Measurements from ENCODE around the gene ADPRS.

ADPRS gene

GRCh38 chr1:36081926-36082485 lies 6.7 kb upstream of the ADPRS start:
- Histone ChIP-seq H3K27me3 (ENCODE audit: insufficient read depth, low read length) (peaks cover 5% of the 10 kb centered on the region; the same call in 1 of the 2 replicates), H3K9ac (ENCODE audit: low read length) (no peak overlapping the region), H3K4me1 (ENCODE audit: insufficient read depth, low read length, severe bottlenecking) (peaks cover 9% of the 10 kb centered on the region), H3F3A (ENCODE audit: insufficient read depth, low read length) (no peaks in the 10 kb centered on the region), H3K36me3 (ENCODE audit: insufficient read depth, low read length) (no peaks in the 10 kb centered on the region), H3K27ac (ENCODE audit: low read depth, low read length, poor library complexity, severe bottlenecking) (no peak overlapping the region), H3K9me3 (ENCODE audit: low read length) (no peaks in the 10 kb centered on the region), H2AFZ (ENCODE audit: low read length) (no peak overlapping the region), H4K20me1 (ENCODE audit: insufficient read depth, low read length) (no peaks in the 10 kb centered on the region), H3K4me3 (ENCODE audit: low read depth, low read length, poor library complexity, severe bottlenecking) (no peak overlapping the region), H3K4me2 (ENCODE audit: low read length) (no peak overlapping the region), H3K9me2 (ENCODE audit: low read depth, low read length) (no peaks in the 10 kb centered on the region), H3K79me2 (ENCODE audit: insufficient read depth, low read length) (no peaks in the 10 kb centered on the region)
- TF ChIP-seq EZH2 (IDR thresholded peaks at IDR 0.05; ENCODE audit: borderline replicate concordance, low read length) (no peak), CTCF (IDR thresholded peaks at IDR 0.05; ENCODE audit: low read length) (peak; percentile 10; the same call in 1 of the 2 replicates)

GRCh38 chr1:36083219-36083618 lies 5.5 kb upstream of the ADPRS start:
- Histone ChIP-seq H3F3A (ENCODE audit: insufficient read depth, low read length) (no peaks in the 10 kb centered on the region), H4K20me1 (ENCODE audit: insufficient read depth, low read length) (no peaks in the 10 kb centered on the region), H3K4me2 (ENCODE audit: low read length) (no peak overlapping the region), H3K9me2 (ENCODE audit: low read depth, low read length) (no peaks in the 10 kb centered on the region), H3K9ac (ENCODE audit: low read length) (no peak overlapping the region), H3K4me3 (ENCODE audit: low read depth, low read length, poor library complexity, severe bottlenecking) (no peak overlapping the region), H3K27me3 (ENCODE audit: insufficient read depth, low read length) (peaks cover 5% of the 10 kb centered on the region; the same call in 1 of the 2 replicates), H2AFZ (ENCODE audit: low read length) (no peak overlapping the region), H3K27ac (ENCODE audit: low read depth, low read length, poor library complexity, severe bottlenecking) (no peak overlapping the region), H3K9me3 (ENCODE audit: low read length) (no peaks in the 10 kb centered on the region), H3K79me2 (ENCODE audit: insufficient read depth, low read length) (no peaks in the 10 kb centered on the region), H3K4me1 (ENCODE audit: insufficient read depth, low read length, severe bottlenecking) (peaks cover 13% of the 10 kb centered on the region), H3K36me3 (ENCODE audit: insufficient read depth, low read length) (no peaks in the 10 kb centered on the region)
- TF ChIP-seq CTCF (IDR thresholded peaks at IDR 0.05; ENCODE audit: low read length) (no peak), EZH2 (IDR thresholded peaks at IDR 0.05; ENCODE audit: borderline replicate concordance, low read length) (no peak)

GRCh38 chr1:36083635-36084496 lies 4.8 kb upstream of the ADPRS start, which contains the start of gene TEKT2:
TSS of gene TEKT2 (plus strand) at chr1:36084094. CDS start at chr1:36084922, 828 bp downstream.
- TF ChIP-seq EZH2 (IDR thresholded peaks at IDR 0.05; ENCODE audit: borderline replicate concordance, low read length) (no peak), CTCF (IDR thresholded peaks at IDR 0.05; ENCODE audit: low read length) (no peak)
- H3K27ac ChIP-seq (ENCODE audit: low read depth, low read length, poor library complexity, severe bottlenecking): no peak within 1 kb of the TSS
- peaks cover 5% of the 10 kb centered on the region; the same call in 1 of the 2 replicates for H3K27me3 ChIP-seq (ENCODE audit: insufficient read depth, low read length)
- peak within 1 kb of the TSS; percentile 66 for H3K4me2 ChIP-seq (ENCODE audit: low read length)
- peaks cover 16% of the 10 kb centered on the region for H3K4me1 ChIP-seq (ENCODE audit: insufficient read depth, low read length, severe bottlenecking)
- peak within 1 kb of the TSS; percentile 49 for H3K4me3 ChIP-seq (ENCODE audit: low read depth, low read length, poor library complexity, severe bottlenecking)
- no peak within 1 kb of the TSS for H2AFZ ChIP-seq (ENCODE audit: low read length)
- H3K9me3 ChIP-seq (ENCODE audit: low read length): no peaks in the 10 kb centered on the region
- no peaks in the 10 kb centered on the region for H3F3A ChIP-seq (ENCODE audit: insufficient read depth, low read length)
- H3K9ac ChIP-seq (ENCODE audit: low read length): peak within 1 kb of the TSS; percentile 9; the same call in 1 of the 2 replicates
- H3K79me2 ChIP-seq (ENCODE audit: insufficient read depth, low read length): no peaks in the 10 kb centered on the region
- no peaks in the 10 kb centered on the region for H4K20me1 ChIP-seq (ENCODE audit: insufficient read depth, low read length)
- H3K9me2 ChIP-seq (ENCODE audit: low read depth, low read length): no peaks in the 10 kb centered on the region
- no peaks in the 10 kb centered on the region for H3K36me3 ChIP-seq (ENCODE audit: insufficient read depth, low read length)

Measured in OCI-LY1 (cell line).